HG03196 (cell line): ENCODE measurements around the gene TIMM44.
"Not testable (repeated sequence)": the region's sequence is repeated elsewhere in the genome, so short reads cannot be mapped to it uniquely, and the experiment has no call there.

Experiments
- ATAC-seq: cut with Tn5 transposase; IDR thresholded peaks from one replicate; pipeline ENCODE4 v1.9.1; 2021; ENCODE audit not compliant: unreplicated experiment

TIMM44 gene

DNA sequence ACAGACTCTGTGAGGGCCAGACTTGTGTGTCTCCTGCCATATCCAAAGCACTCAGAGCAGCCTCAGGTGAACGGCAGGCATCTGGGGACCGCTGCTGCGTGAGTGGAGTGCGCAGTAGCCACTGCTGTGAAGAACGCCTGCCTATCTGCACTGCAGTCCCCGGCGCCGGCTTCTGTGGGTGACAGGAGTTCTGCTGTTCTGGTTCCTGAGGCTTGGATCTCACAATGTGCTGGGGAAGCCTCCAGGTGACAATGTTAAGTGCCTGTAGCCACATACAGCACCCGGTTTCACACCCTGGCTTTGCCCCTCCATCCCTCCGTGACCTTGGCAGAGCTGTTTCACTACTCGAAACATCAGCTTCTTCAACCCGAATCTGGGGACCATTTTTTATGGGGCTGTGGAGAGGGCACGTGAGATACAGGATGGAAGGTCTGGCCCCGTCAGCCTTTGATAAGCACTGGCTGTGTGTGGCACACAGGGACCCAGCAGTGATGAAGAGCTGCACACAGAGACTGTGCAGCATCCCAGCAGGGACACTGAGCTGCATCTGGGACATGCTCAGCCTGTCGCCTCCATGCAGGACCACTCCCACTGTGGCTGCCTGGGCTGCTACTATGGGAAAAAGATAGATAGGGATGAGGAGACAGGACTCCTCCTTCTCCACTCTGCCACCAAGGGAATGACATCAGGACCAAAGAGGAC lies 33.7 kb upstream of the TIMM44 start:
- no peak for ATAC-seq

DNA sequence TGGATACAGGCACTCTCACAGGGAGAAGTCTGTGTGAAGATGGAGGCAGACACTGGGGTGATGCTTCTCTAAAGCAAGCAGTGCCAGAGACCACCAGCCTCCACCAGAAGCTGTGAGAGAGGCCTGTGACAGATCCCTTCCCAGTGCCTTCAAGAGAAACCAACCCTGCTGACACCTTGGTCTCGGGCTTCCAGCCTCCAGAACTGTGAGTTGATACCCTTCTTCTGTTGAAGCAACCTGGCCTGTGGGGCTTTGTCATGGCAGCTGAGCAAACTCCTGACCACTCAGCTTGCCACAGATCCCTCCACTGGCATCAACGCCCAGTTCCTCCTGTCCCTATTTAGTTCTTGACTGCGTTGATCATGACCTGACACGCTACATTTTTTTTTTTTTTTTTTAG lies 33.0 kb upstream of the TIMM44 start:
- ATAC-seq = no peak

- no peak for ATAC-seq
These were observed 31.6 kb upstream of the TIMM44 start for GRCh38 chr19:7975037-7975436.

DNA sequence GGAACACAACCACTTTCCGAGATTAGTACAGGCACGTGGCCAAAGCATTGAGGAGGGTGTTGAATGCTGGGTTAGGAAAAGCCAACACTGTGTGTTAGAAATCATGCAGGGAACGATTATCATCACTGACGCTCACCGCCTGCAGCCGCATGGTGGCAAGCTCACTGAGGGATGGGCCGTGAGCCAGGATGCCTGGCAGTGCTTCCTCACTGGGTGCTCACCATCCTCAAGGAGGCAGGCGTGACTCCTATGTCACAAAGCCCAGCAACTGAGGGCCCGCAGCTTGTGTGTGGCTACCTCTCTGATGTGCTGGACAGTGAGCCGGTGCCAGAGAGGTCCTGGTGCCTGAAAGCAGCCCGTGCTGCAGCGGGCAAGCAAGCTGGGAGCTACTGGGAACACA lies 30.4 kb upstream of the TIMM44 start:
- ATAC-seq = no peak

- ATAC-seq = no peak
These were observed 28.4 kb upstream of the TIMM44 start for GRCh38 chr19:7971553-7972520.

- ATAC-seq = no peak
These were observed 27.4 kb upstream of the TIMM44 start for GRCh38 chr19:7970716-7971448.

DNA sequence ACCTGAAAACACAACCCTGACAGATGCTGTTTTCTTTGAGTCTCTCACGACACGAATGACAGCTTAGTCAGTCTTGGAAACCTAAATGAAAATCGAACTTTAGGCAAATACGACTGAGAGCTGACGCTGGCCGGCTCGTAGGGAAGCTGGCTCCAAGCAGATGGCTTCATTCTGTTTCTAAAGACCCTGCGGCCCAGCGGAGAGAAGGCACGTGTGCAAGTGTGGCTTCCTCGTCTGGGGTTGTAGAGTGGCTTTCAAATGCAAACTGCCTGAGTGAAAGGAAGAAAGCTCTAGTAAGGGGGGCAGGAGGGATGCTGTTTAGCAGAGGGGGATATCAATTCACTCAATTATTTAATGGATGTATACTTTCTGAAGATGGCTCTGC lies 26.1 kb upstream of the TIMM44 start:
- no peak for ATAC-seq

DNA sequence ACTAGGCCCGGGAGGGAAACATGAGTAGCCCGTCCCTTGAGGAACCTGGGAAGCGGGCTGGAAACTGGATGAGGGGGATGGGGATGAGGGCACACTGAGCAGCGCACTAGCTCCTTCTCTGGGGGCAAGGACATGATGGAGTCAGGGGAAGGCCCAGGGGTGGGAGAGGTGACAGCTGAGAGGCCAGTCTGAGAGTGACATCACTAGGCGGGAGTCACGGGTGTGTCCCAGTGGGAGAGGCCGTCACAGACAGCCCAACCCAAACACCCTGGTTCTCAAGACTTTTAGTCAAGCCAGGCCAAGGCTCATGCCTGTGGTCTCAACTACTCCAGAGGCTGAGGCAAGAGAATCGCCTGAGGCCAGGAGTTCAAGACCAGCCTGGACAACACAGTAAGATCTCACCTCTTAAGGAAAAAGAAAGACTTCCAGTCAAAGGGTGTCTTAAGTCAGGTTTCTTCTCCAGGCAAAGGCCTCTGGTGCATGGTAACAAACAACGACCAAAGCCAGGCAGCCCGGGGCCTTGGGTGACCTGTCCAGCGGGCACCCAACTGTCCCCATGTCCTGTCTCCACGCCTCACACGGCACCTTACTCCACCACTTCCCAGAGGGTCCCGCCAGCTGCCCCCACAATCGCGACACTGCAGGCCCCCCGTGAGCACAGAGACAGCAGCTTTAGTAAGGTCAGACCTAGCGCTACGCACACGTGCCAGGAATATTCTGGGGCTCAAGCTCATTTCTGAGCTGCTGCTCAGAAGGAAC lies 25.5 kb upstream of the TIMM44 start:
- no peak for ATAC-seq

DNA sequence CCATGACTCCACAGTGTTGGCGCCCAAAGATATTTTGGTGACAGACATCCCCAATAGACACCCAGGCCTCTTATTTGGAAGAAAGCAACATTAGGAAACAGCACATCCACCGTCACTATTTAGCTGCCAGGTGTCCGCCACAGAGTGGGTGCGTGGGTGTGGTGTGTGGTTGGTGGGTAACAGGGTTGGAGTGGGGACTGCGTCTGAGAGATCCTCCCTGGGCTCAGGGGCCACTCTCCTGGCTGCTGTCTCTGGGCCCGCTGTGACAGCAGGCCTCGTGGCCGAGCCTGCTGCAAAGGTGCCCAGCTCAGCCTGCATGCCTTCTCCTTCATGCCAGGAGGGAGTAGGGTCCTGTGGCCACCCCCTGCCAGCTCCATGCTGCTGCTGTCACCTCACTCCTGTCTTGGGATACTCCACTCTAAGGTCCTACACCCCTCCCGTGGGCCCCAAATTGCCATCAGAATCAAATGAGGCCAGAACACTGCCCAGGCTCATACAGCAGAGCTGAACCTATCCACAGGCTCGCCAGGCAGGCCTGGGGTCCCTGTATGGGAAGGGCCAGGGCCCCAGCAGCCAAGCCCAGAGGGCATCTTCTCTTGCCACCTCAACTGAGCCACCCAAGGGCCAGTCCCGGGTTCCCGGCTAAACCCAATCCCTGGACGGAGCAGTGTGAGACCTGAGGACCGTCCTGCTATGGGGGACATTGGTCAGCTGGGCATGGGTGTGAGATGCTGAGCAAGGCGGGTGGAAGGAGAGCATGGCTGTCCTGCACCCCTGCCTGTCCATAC lies 24.7 kb upstream of the TIMM44 start:
- no peak for ATAC-seq

DNA sequence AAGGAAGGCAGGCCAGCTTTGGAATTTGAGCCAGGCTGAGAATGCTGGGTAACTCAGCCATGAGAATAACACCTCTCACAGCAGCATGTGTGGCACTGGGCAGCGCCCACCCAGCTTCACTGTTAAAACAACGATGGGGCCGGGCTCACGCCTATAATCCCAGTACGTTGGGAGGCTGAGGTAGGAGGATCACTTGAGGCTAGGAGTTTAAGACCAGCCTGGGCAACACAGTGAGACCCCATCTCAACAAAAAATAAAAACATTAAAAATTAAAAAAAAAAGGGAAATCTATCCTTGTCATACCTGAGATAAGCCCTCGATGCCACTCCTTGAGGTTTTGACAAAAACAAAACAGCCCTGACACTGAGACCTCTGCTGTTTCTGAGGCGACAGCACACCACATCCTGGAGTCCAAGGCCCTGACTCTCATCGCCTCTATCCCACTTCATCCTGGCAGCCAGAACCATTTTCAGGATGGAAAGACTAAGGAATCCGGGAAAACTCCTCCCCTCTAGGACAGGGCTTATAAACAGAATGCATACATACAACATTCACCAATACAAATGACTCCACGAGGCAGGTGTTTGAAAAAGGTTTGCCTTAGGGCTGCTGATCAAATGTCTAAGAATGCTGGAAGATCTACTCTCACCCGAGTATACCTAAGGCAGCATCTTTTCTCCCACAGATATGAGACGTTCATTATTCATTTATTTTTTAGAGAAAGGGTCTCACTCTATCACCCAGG lies 22.6 kb upstream of the TIMM44 start:
- no peak for ATAC-seq

DNA sequence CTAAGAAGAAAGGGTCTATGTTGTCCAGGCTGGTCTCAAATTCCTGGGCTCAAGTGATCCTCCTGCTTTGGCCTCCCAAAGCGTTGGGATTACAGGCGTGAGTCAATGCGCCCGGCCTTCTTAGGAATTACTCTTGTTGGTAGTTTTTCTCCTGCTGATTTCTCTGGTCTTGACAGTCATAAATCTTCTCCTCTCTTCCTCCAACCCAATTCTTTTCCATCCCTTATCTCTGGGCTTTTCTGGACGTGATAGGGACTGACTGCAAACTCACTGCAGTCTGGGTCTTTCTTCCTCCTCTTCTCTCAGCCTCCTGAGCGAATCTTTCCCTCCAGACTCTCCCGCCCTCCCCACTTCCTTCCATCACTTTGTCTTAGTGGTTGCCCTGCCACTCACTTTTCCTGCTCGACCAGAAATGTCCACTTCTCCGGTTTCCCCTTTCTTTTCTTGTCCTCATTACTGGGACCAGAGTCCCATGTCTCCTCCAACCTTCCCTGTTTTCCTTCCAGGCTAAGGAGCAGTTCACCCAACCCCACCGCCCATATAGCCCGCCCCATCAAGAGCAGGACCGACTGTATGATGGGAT lies 21.9 kb upstream of the TIMM44 start:
- ATAC-seq = no peak

DNA sequence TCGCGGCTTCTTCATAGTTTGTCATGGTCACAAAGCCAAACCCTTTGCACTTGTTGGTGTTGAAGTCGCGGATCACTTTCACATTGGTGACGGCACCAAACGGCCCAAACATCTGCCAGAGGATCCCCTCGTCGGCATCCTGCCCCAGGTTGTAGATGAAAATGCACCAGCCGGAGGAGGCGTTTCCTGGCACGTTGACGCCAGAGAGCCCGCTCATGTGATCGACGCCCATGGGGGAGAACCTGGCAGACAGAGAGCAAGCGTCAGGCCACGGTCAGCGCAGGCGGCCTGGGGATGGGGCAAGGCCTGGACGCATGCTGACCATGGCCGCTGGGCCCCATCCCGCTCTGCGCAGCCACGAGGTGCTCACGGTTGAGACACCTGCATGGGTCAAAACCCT lies 20.1 kb upstream of the TIMM44 start:
- ATAC-seq = no peak

DNA sequence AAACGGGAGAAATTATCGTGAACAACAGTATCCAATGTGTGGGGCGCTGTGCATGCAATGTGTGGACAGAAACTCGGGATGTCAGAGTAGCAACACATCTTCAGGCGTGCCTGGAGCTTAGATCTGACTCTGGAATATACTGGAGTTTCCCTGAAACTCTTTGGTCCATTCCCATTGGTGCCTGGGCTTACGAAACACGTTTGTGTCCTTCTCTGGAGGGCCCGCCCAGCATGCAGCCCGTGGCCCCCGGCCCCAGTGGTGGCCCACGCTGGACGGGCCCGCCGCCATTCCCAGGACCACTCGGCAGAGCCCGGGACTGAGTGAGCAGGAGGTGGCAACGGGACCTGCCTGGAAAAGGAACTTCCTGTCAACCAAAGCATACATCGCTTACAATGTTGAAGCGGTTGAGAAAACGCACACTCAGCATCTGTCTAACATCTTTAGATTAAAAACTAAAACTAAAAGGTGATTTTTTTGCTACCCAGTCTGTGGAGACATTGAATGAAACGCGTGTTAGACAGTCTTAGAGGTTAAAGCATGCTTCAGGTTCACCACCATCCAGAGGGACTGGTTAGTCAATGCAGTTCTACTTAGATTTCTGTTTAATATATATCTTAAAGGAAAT lies 19.3 kb upstream of the TIMM44 start:
- ATAC-seq = no peak

DNA sequence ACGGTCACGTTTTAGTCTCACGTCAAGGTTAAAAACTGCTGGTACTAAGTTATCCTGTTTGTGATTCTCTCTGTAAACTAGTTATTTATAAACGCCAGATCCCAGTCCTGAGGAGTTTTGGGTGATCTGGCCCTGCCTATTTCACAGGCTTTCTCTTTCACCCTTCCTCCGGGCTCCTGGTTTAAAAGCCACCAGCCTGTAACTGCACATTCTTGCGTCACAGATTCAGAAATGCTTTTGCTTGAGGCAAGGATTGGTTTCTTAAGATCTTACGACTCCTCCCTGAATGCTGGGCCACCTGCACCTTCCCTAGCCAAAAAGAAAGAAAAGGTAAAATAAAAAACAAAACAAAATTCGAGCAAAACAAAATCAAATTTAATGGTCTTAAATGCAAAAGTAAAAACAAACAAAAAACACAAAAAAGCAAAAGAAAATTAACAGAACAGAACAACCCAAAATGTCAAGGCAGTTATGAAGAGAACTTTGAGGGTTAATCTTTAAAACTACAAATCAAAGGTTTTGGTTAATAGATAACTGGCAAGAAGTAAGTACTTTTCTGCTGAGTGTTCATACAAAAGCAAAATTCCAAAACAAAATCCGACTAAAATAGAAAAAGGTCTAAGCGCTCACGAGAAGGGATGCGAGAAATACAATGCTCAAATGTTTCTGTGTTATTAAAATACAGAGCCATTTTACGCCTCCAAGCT lies 18.6 kb upstream of the TIMM44 start:
- no peak for ATAC-seq

- not testable (repeated sequence) for ATAC-seq
These were observed 17.6 kb upstream of the TIMM44 start for GRCh38 chr19:7961082-7961481.

GRCh38 chr19:7959211-7959610 lies 15.7 kb upstream of the TIMM44 start:
- no peak for ATAC-seq

GRCh38 chr19:7955696-7956095 lies 12.2 kb upstream of the TIMM44 start:
- ATAC-seq = no peak

DNA sequence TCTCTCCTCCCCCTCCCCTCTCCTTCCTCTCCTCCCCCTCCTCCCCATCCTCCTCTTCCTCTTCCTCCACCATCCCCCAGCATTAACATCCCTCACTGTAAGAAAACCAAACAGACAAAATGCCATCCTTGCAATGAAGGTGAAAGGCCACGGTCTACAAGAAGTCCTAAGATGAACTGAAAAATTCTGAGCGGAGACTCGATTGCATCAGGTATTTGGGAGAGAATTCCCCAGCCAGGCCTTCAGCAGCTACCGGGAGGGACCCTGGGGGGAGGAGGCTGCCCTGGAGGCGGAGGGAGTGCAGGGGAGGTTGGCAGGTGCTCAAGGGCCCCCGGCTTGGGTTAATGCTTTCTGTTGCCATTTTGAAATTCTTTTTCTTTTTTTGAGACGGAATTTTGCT lies 10.1 kb upstream of the TIMM44 start:
- ATAC-seq = no peak
